ENCODE measurements around the gene VAV2.

Gene VAV2

GRCh38 chr9:133835262-133835901 is 156.7 kb downstream of the VAV2 start:
- peak overlapping the region; percentile 57 for H2AFZ ChIP-seq (ENCODE audit: insufficient read depth, low read length, poor library complexity)
- peaks cover 14% of the 10 kb centered on the region for H3K79me2 ChIP-seq (ENCODE audit: control insufficient read depth, insufficient read depth, low read length, poor library complexity)
- H3K27me3 ChIP-seq (ENCODE audit: insufficient read depth, low read length), result no peaks in the 10 kb centered on the region
- H3K36me3 ChIP-seq (ENCODE audit: control insufficient read depth in 1 of 2, insufficient read depth in 2 of 2, low read length in 2 of 2), result peaks cover 31% of the 10 kb centered on the region in 2 experiments
- peaks cover 17 to 18% of the 10 kb centered on the region in 2 experiments for H3K4me1 ChIP-seq (ENCODE audit: control insufficient read depth in 1 of 2, insufficient read depth in 2 of 2, low read length in 2 of 2)
- H3K79me1 ChIP-seq (ENCODE audit: low read length), result peaks cover 11% of the 10 kb centered on the region
- H3K23ac ChIP-seq (ENCODE audit: low read length), result no peak overlapping the region
- H3K4me2 ChIP-seq (ENCODE audit: low read length), result no peak overlapping the region
- no peak overlapping the region for H3K27ac ChIP-seq (ENCODE audit: low read depth, low read length)
- peak overlapping the region; percentile 30 for H4K91ac ChIP-seq (ENCODE audit: low read depth, low read length)
- peak overlapping the region; percentile 18 for H2BK5ac ChIP-seq (ENCODE audit: low read depth, low read length, poor library complexity)
- no CpG with 5 or more reads among the region's 22 CpGs for WGBS (ENCODE audit: extremely low coverage, insufficient coverage, insufficient read length)
- H2BK120ac ChIP-seq (ENCODE audit: insufficient read depth, low read length, poor library complexity), result peak overlapping the region; percentile 3
- peak overlapping the region; percentile 23 for H4K12ac ChIP-seq (ENCODE audit: low read depth, low read length)
- H3K14ac ChIP-seq (ENCODE audit: low read length), result peak overlapping the region; percentile 21
- peak overlapping the region; percentile 23 for H2BK12ac ChIP-seq (ENCODE audit: low read length)
- no peak for DNase-seq
- H3K18ac ChIP-seq (ENCODE audit: low read length), result peak overlapping the region; percentile 81
- H4K8ac ChIP-seq (ENCODE audit: low read depth, low read length), result no peak overlapping the region
- H3K4ac ChIP-seq (ENCODE audit: low read depth, low read length), result peak overlapping the region; percentile 13
- peak overlapping the region; percentile 17 for H2AK5ac ChIP-seq (ENCODE audit: low read length)
- no peak overlapping the region for H3K9ac ChIP-seq (ENCODE audit: low read length)
- no peaks in the 10 kb centered on the region for H3K9me3 ChIP-seq (ENCODE audit: insufficient read depth, low read depth, low read length)
- H3K4me3 ChIP-seq (ENCODE audit: low read depth, low read length), result no peak overlapping the region

GRCh38 chr9:133834080-133834976 is 157.8 kb downstream of the VAV2 start:
- Histone ChIP-seq H2BK12ac (ENCODE audit: low read length) (no peak overlapping the region), H2AFZ (ENCODE audit: insufficient read depth, low read length, poor library complexity) (no peak overlapping the region), H3K36me3 (ENCODE audit: control insufficient read depth in 1 of 2, insufficient read depth in 2 of 2, low read length in 2 of 2) (peaks cover 41 to 42% of the 10 kb centered on the region in 2 experiments), H4K91ac (ENCODE audit: low read depth, low read length) (no peak overlapping the region), H4K12ac (ENCODE audit: low read depth, low read length) (no peak overlapping the region), H3K14ac (ENCODE audit: low read length) (no peak overlapping the region), H2BK5ac (ENCODE audit: low read depth, low read length, poor library complexity) (no peak overlapping the region), H3K27me3 (ENCODE audit: insufficient read depth, low read length) (no peaks in the 10 kb centered on the region), H3K4ac (ENCODE audit: low read depth, low read length) (peak overlapping the region; percentile 23), H3K9ac (ENCODE audit: low read length) (no peak overlapping the region), H4K8ac (ENCODE audit: low read depth, low read length) (no peak overlapping the region), H3K27ac (ENCODE audit: low read depth, low read length) (no peak overlapping the region), H3K4me2 (ENCODE audit: low read length) (no peak overlapping the region), H3K9me3 (ENCODE audit: insufficient read depth, low read depth, low read length) (no peaks in the 10 kb centered on the region), H3K18ac (ENCODE audit: low read length) (peak overlapping the region; percentile 51), H2BK120ac (ENCODE audit: insufficient read depth, low read length, poor library complexity) (no peak overlapping the region), H3K4me1 (ENCODE audit: control insufficient read depth in 1 of 2, insufficient read depth in 2 of 2, low read length in 2 of 2) (peaks cover 10 to 11% of the 10 kb centered on the region in 2 experiments), H3K79me2 (ENCODE audit: control insufficient read depth, insufficient read depth, low read length, poor library complexity) (peaks cover 14% of the 10 kb centered on the region), H3K79me1 (ENCODE audit: low read length) (peaks cover 8% of the 10 kb centered on the region), H3K23ac (ENCODE audit: low read length) (no peak overlapping the region), H2AK5ac (ENCODE audit: low read length) (peak overlapping the region; percentile 4), H3K4me3 (ENCODE audit: low read depth, low read length) (no peak overlapping the region)
- WGBS (ENCODE audit: extremely low coverage, insufficient coverage, insufficient read length), result no CpG with 5 or more reads among the region's 29 CpGs
- peak; percentile 41 to 81 for DNase-seq

GRCh38 chr9:133833388-133834025 is 158.6 kb downstream of the VAV2 start:
- H4K8ac ChIP-seq (ENCODE audit: low read depth, low read length), result no peak overlapping the region
- H3K79me2 ChIP-seq (ENCODE audit: control insufficient read depth, insufficient read depth, low read length, poor library complexity), result peaks cover 14% of the 10 kb centered on the region
- peak overlapping the region; percentile 19 for H3K18ac ChIP-seq (ENCODE audit: low read length)
- no peak overlapping the region for H2BK5ac ChIP-seq (ENCODE audit: low read depth, low read length, poor library complexity)
- no peak overlapping the region for H4K12ac ChIP-seq (ENCODE audit: low read depth, low read length)
- H4K91ac ChIP-seq (ENCODE audit: low read depth, low read length), result no peak overlapping the region
- H3K4me3 ChIP-seq (ENCODE audit: low read depth, low read length), result no peak overlapping the region
- no peak overlapping the region for H3K14ac ChIP-seq (ENCODE audit: low read length)
- no peak overlapping the region for H3K27ac ChIP-seq (ENCODE audit: low read depth, low read length)
- no peak overlapping the region for H3K4ac ChIP-seq (ENCODE audit: low read depth, low read length)
- no peak for DNase-seq
- H2BK12ac ChIP-seq (ENCODE audit: low read length), result no peak overlapping the region
- H2AK5ac ChIP-seq (ENCODE audit: low read length), result no peak overlapping the region
- no peaks in the 10 kb centered on the region for H3K9me3 ChIP-seq (ENCODE audit: insufficient read depth, low read depth, low read length)
- H3K23ac ChIP-seq (ENCODE audit: low read length), result no peak overlapping the region
- no peak overlapping the region for H3K9ac ChIP-seq (ENCODE audit: low read length)
- peaks cover 10 to 11% of the 10 kb centered on the region in 2 experiments for H3K4me1 ChIP-seq (ENCODE audit: control insufficient read depth in 1 of 2, insufficient read depth in 2 of 2, low read length in 2 of 2)
- peaks cover 8% of the 10 kb centered on the region for H3K79me1 ChIP-seq (ENCODE audit: low read length)
- H2AFZ ChIP-seq (ENCODE audit: insufficient read depth, low read length, poor library complexity), result no peak overlapping the region
- H3K36me3 ChIP-seq (ENCODE audit: control insufficient read depth in 1 of 2, insufficient read depth in 2 of 2, low read length in 2 of 2), result peaks cover 45 to 48% of the 10 kb centered on the region in 2 experiments
- no CpG with 5 or more reads among the region's 22 CpGs for WGBS (ENCODE audit: extremely low coverage, insufficient coverage, insufficient read length)
- no peak overlapping the region for H2BK120ac ChIP-seq (ENCODE audit: insufficient read depth, low read length, poor library complexity)
- H3K27me3 ChIP-seq (ENCODE audit: insufficient read depth, low read length), result no peaks in the 10 kb centered on the region
- no peak overlapping the region for H3K4me2 ChIP-seq (ENCODE audit: low read length)

GRCh38 chr9:133832877-133833276 is 159.2 kb downstream of the VAV2 start:
- Histone ChIP-seq H3K36me3 (ENCODE audit: control insufficient read depth in 1 of 2, insufficient read depth in 2 of 2, low read length in 2 of 2) (peaks cover 45 to 51% of the 10 kb centered on the region in 2 experiments), H3K79me1 (ENCODE audit: low read length) (peaks cover 8% of the 10 kb centered on the region), H4K8ac (ENCODE audit: low read depth, low read length) (no peak overlapping the region), H2BK5ac (ENCODE audit: low read depth, low read length, poor library complexity) (no peak overlapping the region), H3K9ac (ENCODE audit: low read length) (no peak overlapping the region), H2BK12ac (ENCODE audit: low read length) (no peak overlapping the region), H3K4me1 (ENCODE audit: control insufficient read depth in 1 of 2, insufficient read depth in 2 of 2, low read length in 2 of 2) (peaks cover 7 to 11% of the 10 kb centered on the region in 2 experiments), H4K91ac (ENCODE audit: low read depth, low read length) (no peak overlapping the region), H3K27me3 (ENCODE audit: insufficient read depth, low read length) (no peaks in the 10 kb centered on the region), H3K9me3 (ENCODE audit: insufficient read depth, low read depth, low read length) (no peaks in the 10 kb centered on the region), H3K14ac (ENCODE audit: low read length) (no peak overlapping the region), H3K23ac (ENCODE audit: low read length) (no peak overlapping the region), H3K4me2 (ENCODE audit: low read length) (no peak overlapping the region), H2AK5ac (ENCODE audit: low read length) (no peak overlapping the region), H3K79me2 (ENCODE audit: control insufficient read depth, insufficient read depth, low read length, poor library complexity) (peaks cover 12% of the 10 kb centered on the region), H3K4me3 (ENCODE audit: low read depth, low read length) (no peak overlapping the region), H3K27ac (ENCODE audit: low read depth, low read length) (no peak overlapping the region), H3K18ac (ENCODE audit: low read length) (peak overlapping the region; percentile 29), H3K4ac (ENCODE audit: low read depth, low read length) (no peak overlapping the region), H2BK120ac (ENCODE audit: insufficient read depth, low read length, poor library complexity) (no peak overlapping the region), H2AFZ (ENCODE audit: insufficient read depth, low read length, poor library complexity) (no peak overlapping the region), H4K12ac (ENCODE audit: low read depth, low read length) (no peak overlapping the region)
- no peak for DNase-seq
- WGBS (ENCODE audit: extremely low coverage, insufficient coverage, insufficient read length), result no CpG with 5 or more reads among the region's 8 CpGs
